Left hindlimb (tissue), 1 donor: Measurements from ENCODE around the gene KRTAP20-3.

Experiments used
- DNase-seq: peaks from one replicate; pipeline ENCODE4 v3.0.0-alpha.2; 2018

Gene KRTAP20-3

DNA sequence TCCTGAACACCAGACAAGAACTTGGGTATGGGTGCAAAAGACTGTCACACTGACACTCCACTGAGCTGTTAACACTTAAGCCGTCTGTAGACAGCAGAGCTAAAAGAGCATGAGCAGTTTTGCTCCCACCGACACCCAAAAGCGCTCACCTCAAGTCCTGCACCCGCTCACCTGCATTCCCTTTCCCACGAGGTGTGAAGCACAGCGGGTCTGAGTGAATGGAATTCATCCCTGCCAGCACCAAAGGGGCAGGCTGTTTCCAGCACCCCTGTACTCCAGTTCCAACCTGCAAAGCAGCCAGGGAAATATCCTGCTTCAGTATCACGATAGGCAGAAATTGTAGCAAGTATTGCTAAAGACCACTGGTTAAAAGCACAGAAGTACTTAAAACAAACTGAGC, 47.2 kb downstream of the KRTAP20-3 start:
- no peak for DNase-seq
